AG04450 (cell line): ENCODE measurements around the gene NVL. TPM values are rescaled to one million over a fixed set of nuclear protein-coding genes. Genes with fewer than 3 reads are reported as not detected.

Source experiments
- CTCF ChIA-PET: fragments of 300-600, 350-600 bp; formaldehyde crosslinking; extraction: SDS; loops from one replicate; lab custom pipeline; 2022; ENCODE audit warnings: antibody characterized with exemption, inconsistent platforms; lab: Charles Lee
- POLR2A ChIA-PET: fragments of 350-600 bp; formaldehyde crosslinking; extraction: SDS; loops from one replicate; lab custom pipeline; 2021; ENCODE audit warnings: antibody characterized with exemption, inconsistent platforms; lab: Yijun Ruan, JAX
- DNase-seq: peaks from one replicate; pipeline ENCODE4 v3.0.0-alpha.2; 2011; ENCODE audit warnings: low read depth, low spot score
- H3K27ac ChIP-seq: one replicate; pipeline ENCODE4 v1.5.1; 2012; ENCODE audit warnings: low read depth, low read length, control low read depth
- H3K27me3 ChIP-seq: one replicate; pipeline ENCODE4 v1.6.0; 2012; ENCODE audit warnings: low read length; ENCODE audit not compliant: control insufficient read depth, insufficient read depth
- H3K4me3 ChIP-seq: 2 replicates; pipeline ENCODE4 v1.5.1; 2011; ENCODE audit warnings: mild to moderate bottlenecking, low read depth, low read length, control low read depth
- H3K9me3 ChIP-seq: 2 replicates; pipeline ENCODE4 v1.5.1; 2012; ENCODE audit warnings: low read length; ENCODE audit not compliant: control insufficient read depth, insufficient read depth
- CTCF ChIP-seq: IDR thresholded peaks from 2 replicates; pipeline ENCODE4 v1.5.1; 2011; ENCODE audit warnings: low read depth, low read length, control low read depth, inconsistent platforms
- polyA plus RNA-seq: library from polyadenylated mRNA; depleted of rRNA; stranded (reverse); fragments of >200 nt; gene quantifications from 2 replicates; pipeline ENCODE4 v1.2.3, GENCODE V29; 2011

Gene NVL
- polyA plus RNA-seq, 1 experiment, result 18.8 TPM

- ChIA-PET POLR2A (no interaction called here), CTCF (no interaction called here)
- H3K27ac ChIP-seq, result no peak overlapping the region
- no peaks in the 10 kb centered on the region for H3K27me3 ChIP-seq
- no peak for DNase-seq
- H3K9me3 ChIP-seq, result no peaks in the 10 kb centered on the region
- H3K4me3 ChIP-seq, result no peak overlapping the region
- TF ChIP-seq CTCF, result no peak
Observed at GRCh38 chr1:224287714-224288113, 42.3 kb downstream of the NVL start.

- DNase-seq, result no peak
- Histone ChIP-seq H3K27ac (no peak overlapping the region), H3K9me3 (no peaks in the 10 kb centered on the region), H3K4me3 (no peak overlapping the region), H3K27me3 (no peaks in the 10 kb centered on the region)
- ChIA-PET CTCF (interaction anchor here (0.7 kb wide), 1 partner anchor 151 kb away, joined by 4 read pairs; no protein-coding TSS in a partner anchor), POLR2A (interaction anchor here (0.7 kb wide), 1 partner anchor 8 kb away, joined by 3 read pairs; no protein-coding TSS in a partner anchor)
- TF ChIP-seq CTCF, result no peak
Observed at GRCh38 chr1:224282140-224282539, 47.8 kb downstream of the NVL start.

DNA sequence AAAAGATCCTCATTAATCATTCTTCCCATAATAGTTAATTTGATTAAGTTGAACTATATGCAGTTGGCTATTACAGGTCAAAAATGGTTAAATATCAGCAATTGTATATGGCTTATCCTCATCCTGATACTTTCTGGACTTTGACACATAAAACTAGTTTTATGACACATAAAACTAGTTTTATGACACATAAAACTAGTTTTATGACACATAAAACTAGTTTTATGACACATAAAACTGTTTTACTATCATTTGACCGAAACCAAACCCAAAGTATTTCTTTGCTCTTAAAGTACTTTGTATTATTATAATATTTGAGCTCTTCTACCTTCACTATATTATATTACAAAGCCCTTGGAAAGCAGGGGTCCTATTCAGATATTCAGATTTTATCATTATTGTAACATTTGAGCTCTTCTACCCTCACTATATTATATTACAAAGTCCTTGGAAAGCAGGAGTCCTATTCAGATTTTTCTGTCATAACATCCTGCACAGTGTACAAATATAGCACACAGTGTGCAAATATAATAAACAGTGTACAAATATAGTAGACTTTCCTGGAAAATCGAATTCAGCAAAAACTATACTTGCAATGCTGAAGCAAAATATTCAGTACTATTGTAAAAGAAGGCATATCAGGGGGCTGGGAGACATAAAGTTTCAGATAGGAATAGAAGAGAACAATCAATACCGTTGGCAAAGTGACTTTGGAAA is 53.0 kb downstream of the NVL start:
- Histone ChIP-seq H3K27ac (no peak overlapping the region), H3K27me3 (no peaks in the 10 kb centered on the region), H3K9me3 (no peaks in the 10 kb centered on the region; the same call in 1 of the 2 replicates), H3K4me3 (no peak overlapping the region)
- no peak for TF ChIP-seq CTCF
- ChIA-PET CTCF (no interaction called here), POLR2A (no interaction called here)
- DNase-seq, result no peak

- Histone ChIP-seq H3K27me3 (no peaks in the 10 kb centered on the region), H3K4me3 (no peak overlapping the region), H3K27ac (no peak overlapping the region), H3K9me3 (no peaks in the 10 kb centered on the region; the same call in 1 of the 2 replicates)
- TF ChIP-seq CTCF, result no peak
- DNase-seq, result no peak
- POLR2A ChIA-PET, result no interaction called here
- CTCF ChIA-PET, result interaction anchor here (0.9 kb wide), 1 partner anchor 9 kb away, joined by 3 read pairs; no protein-coding TSS in a partner anchor
Observed at GRCh38 chr1:224274970-224275626, 54.9 kb downstream of the NVL start.

DNA sequence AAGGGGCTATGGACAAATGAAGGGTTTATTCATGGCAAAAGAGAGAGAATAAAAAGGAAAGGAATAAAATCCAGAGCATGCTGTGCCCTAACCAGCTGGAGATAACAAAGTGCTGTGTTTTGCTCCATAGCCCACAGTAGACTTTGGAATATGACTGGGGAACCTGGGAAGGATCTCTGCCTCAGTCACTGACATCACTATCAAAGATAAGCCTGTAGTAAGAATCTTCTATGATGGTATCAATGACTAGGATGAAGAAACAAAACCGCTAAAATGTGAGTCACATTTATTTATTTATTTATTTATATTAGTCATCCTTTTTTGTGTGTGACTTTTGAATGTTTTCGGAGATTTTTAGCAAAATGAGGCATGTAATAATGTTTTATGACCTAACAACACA is 56.3 kb downstream of the NVL start:
- POLR2A ChIA-PET, result no interaction called here
- DNase-seq, result peak; percentile 6
- TF ChIP-seq CTCF, result no peak
- Histone ChIP-seq H3K27ac (no peak overlapping the region), H3K27me3 (no peaks in the 10 kb centered on the region), H3K9me3 (no peaks in the 10 kb centered on the region; the same call in 1 of the 2 replicates), H3K4me3 (no peak overlapping the region)
- CTCF ChIA-PET, result no interaction called here
